Mesendoderm (in vitro differentiated cells): Measurements from ENCODE around the gene BPNT1.
"Not testable (repeated sequence)": the region's sequence is repeated elsewhere in the genome, so short reads cannot be mapped to it uniquely, and the experiment has no call there.

Experiments
- DNase-seq: peaks from one replicate; pipeline ENCODE4 v3.0.0; 2013
- H2AK5ac ChIP-seq: 2 replicates; pipeline ENCODE4 v1.6.1; 2013; ENCODE audit warnings: low read length, inconsistent platforms
- H2BK120ac ChIP-seq: 2 replicates; pipeline ENCODE4 v1.6.1; 2013; ENCODE audit warnings: low read depth, mild to moderate bottlenecking, low read length, moderate library complexity, mixed read lengths
- H2BK15ac ChIP-seq: replicated peaks from 2 replicates; pipeline ENCODE4 v1.6.1; 2013; ENCODE audit warnings: low read depth, mild to moderate bottlenecking, moderate library complexity
- H2BK5ac ChIP-seq: 2 replicates; pipeline ENCODE4 v1.6.1; 2013; ENCODE audit warnings: low read length, inconsistent platforms
- H3K18ac ChIP-seq: 2 replicates; pipeline ENCODE4 v1.6.1; 2013; ENCODE audit warnings: mild to moderate bottlenecking, low read length, mixed read lengths
- H3K23ac ChIP-seq: one replicate; pipeline ENCODE4 v1.6.1; 2013; ENCODE audit warnings: low read length
- H3K27ac ChIP-seq: 2 replicates; pipeline ENCODE4 v1.5.1; 2013; ENCODE audit warnings: low read depth, mild to moderate bottlenecking, inconsistent platforms, low read length, moderate library complexity
- H3K27me3 ChIP-seq: 2 replicates; pipeline ENCODE4 v1.6.1; 2013; ENCODE audit warnings: low read length, control low read depth, mild to moderate bottlenecking, inconsistent platforms; ENCODE audit not compliant: insufficient read depth, poor library complexity
- H3K36me3 ChIP-seq: 2 replicates; pipeline ENCODE4 v1.6.1; 2013; ENCODE audit warnings: low read length, inconsistent platforms; ENCODE audit not compliant: control insufficient read depth, insufficient read depth
- H3K4ac ChIP-seq: one replicate; pipeline ENCODE4 v1.6.1; 2013; ENCODE audit warnings: low read depth, mild to moderate bottlenecking, low read length, moderate library complexity
- H3K4me1 ChIP-seq: 2 replicates; pipeline ENCODE4 v1.6.1; 2013; ENCODE audit warnings: low read depth, low read length, inconsistent platforms; ENCODE audit not compliant: control insufficient read depth
- H3K4me2 ChIP-seq: 2 replicates; pipeline ENCODE4 v1.6.1; 2013; ENCODE audit warnings: low read length
- H3K4me3 ChIP-seq: 2 replicates; pipeline ENCODE4 v1.5.1; 2013; ENCODE audit warnings: mild to moderate bottlenecking, low read length
- H3K56ac ChIP-seq: one replicate; pipeline ENCODE4 v1.6.1; 2013; ENCODE audit warnings: low read length
- H3K79me1 ChIP-seq: 2 replicates; pipeline ENCODE4 v1.6.1; 2013; ENCODE audit warnings: low read length, inconsistent platforms
- H3K79me2 ChIP-seq: 2 replicates; pipeline ENCODE4 v1.6.1; 2013; ENCODE audit warnings: mild to moderate bottlenecking, low read length; ENCODE audit not compliant: control insufficient read depth, insufficient read depth
- H3K9ac ChIP-seq: 2 replicates; pipeline ENCODE4 v1.6.1; 2013; ENCODE audit warnings: low read length, inconsistent platforms
- H4K5ac ChIP-seq: one replicate; pipeline ENCODE4 v1.6.1; 2013; ENCODE audit warnings: low read length
- H4K8ac ChIP-seq: one replicate; pipeline ENCODE4 v1.6.1; 2013; ENCODE audit warnings: low read depth, mild to moderate bottlenecking, control low read depth, low read length, moderate library complexity
- WGBS: extraction: QIAGEN DNeasy Blood & Tissue Kit; methylation state at CpG from one replicate; pipeline ENCODE4 v1.1.7; 2013; ENCODE audit warnings: low lambda C conversion rate, missing lambda C conversion rate; ENCODE audit not compliant: insufficient coverage; ENCODE audit errors: extremely low coverage; 5-methylcytosine and 5-hydroxymethylcytosine counted together

The BPNT1 gene

DNA sequence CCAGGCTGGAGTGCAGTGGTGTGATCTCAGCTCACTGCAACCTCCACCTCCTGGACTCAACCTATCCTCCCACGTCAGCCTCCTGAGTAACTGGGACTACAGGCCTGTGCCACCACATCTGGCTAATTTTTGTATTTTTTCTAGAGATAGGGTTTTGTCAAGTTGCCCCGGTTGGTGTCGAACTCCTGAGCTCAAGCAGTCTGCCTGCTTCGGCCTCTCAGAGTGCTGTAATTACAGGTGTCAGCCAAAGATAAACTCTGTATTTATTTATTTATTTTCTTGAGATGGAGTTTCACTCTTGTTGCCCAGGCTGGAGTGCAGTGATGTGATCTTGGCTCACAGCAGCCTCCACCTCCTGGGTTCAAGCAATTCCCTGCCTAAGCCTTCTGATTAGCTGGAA is 23.0 kb upstream of the BPNT1 start:
- H3K4ac ChIP-seq, DNase-seq, H3K9ac ChIP-seq, H4K5ac ChIP-seq, H3K79me2 ChIP-seq, H3K56ac ChIP-seq, H4K8ac ChIP-seq, H3K27ac ChIP-seq, H3K4me1 ChIP-seq, H3K18ac ChIP-seq, H3K23ac ChIP-seq, H3K4me2 ChIP-seq, H3K27me3 ChIP-seq, H2BK5ac ChIP-seq, H2BK15ac ChIP-seq, H3K4me3 ChIP-seq, H2AK5ac ChIP-seq, H3K36me3 ChIP-seq, H3K79me1 ChIP-seq, H2BK120ac ChIP-seq: not testable (repeated sequence)
- no CpG with 5 or more reads among the region's 4 CpGs for WGBS

DNA sequence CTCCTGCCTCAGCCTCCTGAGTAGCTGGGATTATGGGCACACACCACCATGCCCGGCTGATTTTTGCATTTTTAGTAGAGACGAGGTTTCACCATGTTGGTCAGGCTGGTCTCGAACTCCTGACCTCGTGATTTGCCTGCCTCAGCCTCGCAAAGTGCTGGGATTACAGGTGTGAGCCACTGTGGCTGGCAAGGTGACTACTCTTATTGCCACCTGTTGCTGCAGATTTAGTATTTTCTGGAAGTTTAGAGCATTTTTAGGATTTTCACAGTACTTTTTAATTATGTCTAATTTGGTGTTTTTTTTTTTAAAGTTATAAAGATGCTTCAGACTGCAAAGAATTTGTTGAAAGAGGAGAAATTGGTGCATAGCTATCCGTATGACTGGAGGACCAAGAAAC is 20.9 kb upstream of the BPNT1 start:
- H3K27ac ChIP-seq, H3K4me2 ChIP-seq, DNase-seq, H3K18ac ChIP-seq, H3K9ac ChIP-seq, H3K36me3 ChIP-seq, H4K5ac ChIP-seq, H3K27me3 ChIP-seq, H2BK5ac ChIP-seq, H2BK120ac ChIP-seq, H4K8ac ChIP-seq, H3K79me2 ChIP-seq, H3K4me1 ChIP-seq, H2BK15ac ChIP-seq, H3K23ac ChIP-seq, H3K56ac ChIP-seq, H3K4ac ChIP-seq, H3K79me1 ChIP-seq, H3K4me3 ChIP-seq, H2AK5ac ChIP-seq: not testable (repeated sequence)
- no CpG with 5 or more reads among the region's 6 CpGs for WGBS

DNA sequence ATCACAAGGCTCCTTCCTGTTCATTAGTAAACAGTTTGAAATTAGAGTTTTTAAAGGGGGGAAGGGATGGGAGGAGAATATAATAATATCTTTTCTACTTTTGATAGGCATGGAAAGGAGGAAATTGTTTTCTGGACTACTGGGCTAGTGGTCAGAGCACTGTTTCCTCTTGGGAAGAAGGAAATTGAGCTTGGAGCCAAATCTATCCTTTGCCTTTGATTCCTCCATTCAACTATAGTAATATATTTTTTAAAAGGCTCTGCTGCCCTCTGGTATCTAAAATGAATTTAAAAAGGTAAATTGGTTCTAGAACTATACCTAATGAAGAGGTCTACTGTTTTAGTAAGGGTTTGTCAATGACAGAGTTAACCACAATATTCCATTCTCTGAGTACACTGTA is 10.2 kb upstream of the BPNT1 start:
- H3K4me1 ChIP-seq, result no peaks in the 10 kb centered on the region
- no peak overlapping the region for H3K18ac ChIP-seq
- no peak for DNase-seq
- H3K4me3 ChIP-seq, result no peak overlapping the region
- no peak overlapping the region for H3K4me2 ChIP-seq
- H3K4ac ChIP-seq, result no peak overlapping the region
- peaks cover 2% of the 10 kb centered on the region for H3K79me2 ChIP-seq
- H3K27ac ChIP-seq, result no peak overlapping the region
- H3K36me3 ChIP-seq, result peaks cover 1% of the 10 kb centered on the region
- no peak overlapping the region for H3K56ac ChIP-seq
- H3K23ac ChIP-seq, result no peak overlapping the region
- no peaks in the 10 kb centered on the region for H3K27me3 ChIP-seq
- peaks cover 4% of the 10 kb centered on the region for H3K79me1 ChIP-seq
- H2BK15ac ChIP-seq, result no peak overlapping the region
- H4K5ac ChIP-seq, result no peak overlapping the region
- H2BK5ac ChIP-seq, result no peak overlapping the region
- H3K9ac ChIP-seq, result no peak overlapping the region
- H2AK5ac ChIP-seq, result no peak overlapping the region
- H4K8ac ChIP-seq, result no peak overlapping the region
- no peak overlapping the region for H2BK120ac ChIP-seq

DNA sequence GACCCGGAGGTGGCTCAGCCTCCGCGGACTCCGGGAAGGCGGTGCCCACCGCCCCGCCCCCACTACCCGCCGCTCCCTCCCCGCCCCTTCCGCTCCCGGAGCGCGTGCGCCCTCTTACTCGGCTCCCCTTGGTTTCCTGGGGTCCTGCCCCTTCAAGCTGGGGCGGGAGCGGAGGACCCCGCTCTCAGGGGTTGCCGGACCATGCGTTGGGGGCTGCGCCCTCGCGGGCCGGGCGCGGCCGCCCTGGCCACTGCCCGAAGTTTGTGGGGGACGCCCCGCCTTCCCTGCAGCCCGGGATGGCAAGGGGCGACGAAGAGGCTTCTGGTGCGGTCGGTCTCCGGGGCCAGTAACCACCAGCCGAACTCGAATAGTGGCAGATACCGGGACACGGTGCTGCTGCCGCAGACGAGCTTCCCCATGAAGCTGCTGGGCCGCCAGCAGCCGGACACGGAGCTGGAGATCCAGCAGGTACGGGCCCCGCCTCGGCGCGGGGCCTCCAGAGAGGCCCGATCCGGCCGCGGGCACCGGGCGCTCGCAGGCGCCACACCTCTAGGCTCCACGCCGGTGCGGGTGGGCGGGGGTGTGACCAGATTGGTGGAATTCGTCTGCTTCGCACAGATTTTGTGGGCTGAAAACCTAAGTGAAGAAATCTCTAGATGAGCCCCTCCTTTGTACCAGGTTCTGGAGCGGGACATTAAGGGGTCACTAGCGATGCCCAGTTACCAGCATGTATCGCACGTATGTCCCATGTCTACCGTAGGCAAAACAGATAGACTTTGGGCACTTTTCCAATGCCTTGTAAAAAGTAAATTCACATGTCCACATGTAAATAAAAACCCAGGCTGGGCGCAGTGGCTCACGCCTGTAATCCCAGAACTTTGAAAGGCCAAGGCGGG is 4.7 kb upstream of the BPNT1 start, which contains the start of gene IARS2:
Gene IARS2 (plus strand): TSS at position 117 of the 896 bp plus-strand sequence. CDS start 85 bp downstream, at position 202.
- no peak within 1 kb of the TSS for H4K8ac ChIP-seq

DNA sequence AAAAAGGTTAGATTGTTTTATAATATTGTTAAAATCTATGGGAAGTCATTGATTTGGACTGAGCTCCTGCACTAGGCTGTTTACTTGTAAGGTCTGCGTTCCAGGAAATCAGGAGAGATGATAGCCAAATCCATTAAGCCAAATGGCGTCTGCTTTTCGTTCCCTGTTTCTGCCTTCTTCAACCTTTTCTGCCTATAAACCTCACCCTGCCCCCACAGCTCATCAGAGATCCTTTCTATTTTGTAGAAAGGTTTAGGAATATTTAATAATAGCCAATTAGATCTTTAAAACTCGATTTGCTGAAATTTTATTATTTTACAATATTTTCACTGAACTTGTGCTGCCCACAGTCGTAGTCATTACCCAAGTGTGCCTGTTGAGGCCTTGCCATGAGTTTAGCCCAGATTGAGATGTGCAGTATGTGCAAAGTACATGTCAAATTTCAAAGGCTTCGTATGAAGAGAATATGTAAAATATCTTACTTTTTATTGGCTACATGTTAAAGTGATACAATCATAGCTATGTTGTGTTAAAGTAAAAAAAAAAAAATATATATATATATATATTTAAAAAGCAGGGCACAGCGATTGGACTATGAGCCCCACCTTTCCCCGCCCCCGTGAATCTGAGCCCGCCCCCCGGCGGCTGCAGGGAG is 3.9 kb upstream of the BPNT1 start:
- Histone ChIP-seq H2BK15ac (no peak overlapping the region), H3K79me1 (peaks cover 5% of the 10 kb centered on the region), H3K27me3 (no peaks in the 10 kb centered on the region), H2BK120ac (no peak overlapping the region), H2AK5ac (no peak overlapping the region), H3K18ac (no peak overlapping the region), H3K27ac (no peak overlapping the region), H3K4me2 (no peak overlapping the region), H3K9ac (no peak overlapping the region), H3K4me3 (no peak overlapping the region), H3K36me3 (no peaks in the 10 kb centered on the region), H3K23ac (no peak overlapping the region), H3K4ac (no peak overlapping the region), H4K5ac (no peak overlapping the region), H2BK5ac (no peak overlapping the region), H3K56ac (no peak overlapping the region), H3K4me1 (no peaks in the 10 kb centered on the region), H3K79me2 (peaks cover 2% of the 10 kb centered on the region), H4K8ac (no peak overlapping the region)
- no CpG with 5 or more reads among the region's 12 CpGs for WGBS
- no peak for DNase-seq

More for the DNA sequence above, 4.7 kb upstream of the BPNT1 start, which contains the start of gene IARS2:
- peak; percentile 88 for DNase-seq
- Histone ChIP-seq H3K56ac (peak within 1 kb of the TSS; percentile 98), H2AK5ac (no peak within 1 kb of the TSS), H3K79me2 (peaks cover 2% of the 10 kb centered on the region), H3K9ac (peak within 1 kb of the TSS; percentile 87), H3K36me3 (no peaks in the 10 kb centered on the region), H3K79me1 (peaks cover 5% of the 10 kb centered on the region), H3K4me1 (no peaks in the 10 kb centered on the region), H2BK5ac (peak within 1 kb of the TSS; percentile 17), H3K4me3 (peak within 1 kb of the TSS; percentile 96), H2BK120ac (no peak within 1 kb of the TSS), H3K18ac (peak within 1 kb of the TSS; percentile 3), H3K27me3 (no peaks in the 10 kb centered on the region), H3K27ac (peak within 1 kb of the TSS; percentile 77), H3K23ac (no peak within 1 kb of the TSS), H3K4me2 (peak within 1 kb of the TSS; percentile 75), H4K5ac (no peak within 1 kb of the TSS), H2BK15ac (no peak within 1 kb of the TSS), H3K4ac (no peak within 1 kb of the TSS)
- WGBS, result no CpG with 5 or more reads among the region's 73 CpGs
